ENCODE data around the gene TCP10L. TPM values are rescaled to one million over a fixed set of nuclear protein-coding genes. Genes with fewer than 3 reads are reported as not detected.

Gene TCP10L
- polyA plus RNA-seq, 1 experiment, result 0.12 TPM

DNA sequence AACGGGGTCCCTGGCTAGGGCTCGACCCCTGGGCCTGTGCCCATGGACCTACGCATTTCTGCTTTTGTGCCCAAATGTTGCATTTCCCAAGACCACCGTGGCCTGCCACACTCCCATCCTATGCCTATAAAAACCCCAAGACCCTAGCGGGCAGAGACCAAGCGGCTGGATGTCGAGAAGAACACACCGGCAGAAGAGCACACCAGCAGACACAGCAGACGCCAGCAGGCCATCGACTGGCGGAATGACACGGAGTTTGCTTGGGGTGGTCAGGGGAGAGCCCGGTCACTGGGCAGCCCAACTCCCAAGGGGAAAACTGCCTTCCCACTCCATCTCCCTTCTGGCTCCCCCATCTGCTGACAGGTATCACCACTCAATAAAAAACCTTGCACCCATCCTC lies 4.4 kb downstream of the TCP10L start:
- CTCF ChIA-PET, result interaction anchor here (0.6 kb wide), 1 partner anchor 27 kb away, joined by 3 read pairs; no protein-coding TSS in a partner anchor

DNA sequence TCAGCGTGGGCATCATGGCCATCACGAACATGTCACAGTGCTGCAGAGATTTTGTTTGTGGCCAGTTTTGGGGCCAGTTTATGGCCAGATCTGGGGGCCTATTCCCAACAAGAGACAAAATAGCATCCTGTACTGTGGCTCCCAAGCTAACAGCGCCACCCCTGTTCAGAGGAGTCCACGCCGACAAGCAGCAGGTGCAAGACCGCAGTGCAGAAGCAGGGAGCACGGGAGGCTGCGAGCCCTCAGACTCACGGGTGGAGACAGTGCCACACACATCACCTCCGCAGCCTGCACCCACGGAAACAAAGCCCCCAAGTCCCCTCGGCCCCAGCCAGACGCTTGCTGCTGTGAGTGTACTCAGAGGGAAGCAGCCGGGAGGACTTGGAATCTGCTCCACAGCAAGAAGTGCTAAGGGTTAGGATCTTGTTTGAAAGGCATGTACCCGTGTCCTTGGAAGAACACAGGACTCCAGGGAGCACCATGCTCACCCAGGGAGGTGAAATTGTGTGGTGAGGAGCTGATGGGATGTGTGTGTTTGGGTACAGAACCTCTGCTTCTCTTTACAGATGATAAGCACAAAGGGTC lies 7.1 kb downstream of the TCP10L start:
- no peak for DNase-seq (ENCODE audit: low read depth, low spot score)
- Histone ChIP-seq H3K27me3 (ENCODE audit: control insufficient read depth, insufficient read depth, low read length) (peaks cover 40% of the 10 kb centered on the region), H3K27ac (ENCODE audit: low read depth, low read length) (no peak overlapping the region), H3K9me3 (ENCODE audit: control insufficient read depth, insufficient read depth, low read length) (no peaks in the 10 kb centered on the region; the same call in 1 of the 2 replicates), H3K4me3 (ENCODE audit: low read depth, low read length) (no peak overlapping the region)
- POLR2A ChIA-PET, result no interaction called here
- CTCF ChIA-PET, result interaction anchor here (0.5 to 1.0 kb wide), 3 partner anchors 56 to 176 kb away, joined by 3 to 5 read pairs (median 3); no protein-coding TSS in a partner anchor
- TF ChIP-seq, protein P1, sequence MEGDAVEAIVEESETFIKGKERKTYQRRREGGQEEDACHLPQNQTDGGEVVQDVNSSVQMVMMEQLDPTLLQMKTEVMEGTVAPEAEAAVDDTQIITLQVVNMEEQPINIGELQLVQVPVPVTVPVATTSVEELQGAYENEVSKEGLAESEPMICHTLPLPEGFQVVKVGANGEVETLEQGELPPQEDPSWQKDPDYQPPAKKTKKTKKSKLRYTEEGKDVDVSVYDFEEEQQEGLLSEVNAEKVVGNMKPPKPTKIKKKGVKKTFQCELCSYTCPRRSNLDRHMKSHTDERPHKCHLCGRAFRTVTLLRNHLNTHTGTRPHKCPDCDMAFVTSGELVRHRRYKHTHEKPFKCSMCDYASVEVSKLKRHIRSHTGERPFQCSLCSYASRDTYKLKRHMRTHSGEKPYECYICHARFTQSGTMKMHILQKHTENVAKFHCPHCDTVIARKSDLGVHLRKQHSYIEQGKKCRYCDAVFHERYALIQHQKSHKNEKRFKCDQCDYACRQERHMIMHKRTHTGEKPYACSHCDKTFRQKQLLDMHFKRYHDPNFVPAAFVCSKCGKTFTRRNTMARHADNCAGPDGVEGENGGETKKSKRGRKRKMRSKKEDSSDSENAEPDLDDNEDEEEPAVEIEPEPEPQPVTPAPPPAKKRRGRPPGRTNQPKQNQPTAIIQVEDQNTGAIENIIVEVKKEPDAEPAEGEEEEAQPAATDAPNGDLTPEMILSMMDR (IDR thresholded peaks at IDR 0.05; ENCODE audit: low read depth, low read length), result peak; percentile 47

More for the DNA sequence above, 4.4 kb downstream of the TCP10L start:
- H3K4me3 ChIP-seq (ENCODE audit: low read depth, low read length), result no peak overlapping the region
- H3K27ac ChIP-seq (ENCODE audit: low read depth, low read length), result no peak overlapping the region
- no peaks in the 10 kb centered on the region; the same call in 1 of the 2 replicates for H3K9me3 ChIP-seq (ENCODE audit: control insufficient read depth, insufficient read depth, low read length)
- DNase-seq (ENCODE audit: low read depth, low spot score), result no peak
- peaks cover 35% of the 10 kb centered on the region for H3K27me3 ChIP-seq (ENCODE audit: control insufficient read depth, insufficient read depth, low read length)
- TF ChIP-seq, protein P1 (IDR thresholded peaks at IDR 0.05; ENCODE audit: low read depth, low read length), result no peak
- POLR2A ChIA-PET, result interaction anchor here (0.6 kb wide), 1 partner anchor 56 kb away, joined by 3 read pairs; no protein-coding TSS in a partner anchor

DNA sequence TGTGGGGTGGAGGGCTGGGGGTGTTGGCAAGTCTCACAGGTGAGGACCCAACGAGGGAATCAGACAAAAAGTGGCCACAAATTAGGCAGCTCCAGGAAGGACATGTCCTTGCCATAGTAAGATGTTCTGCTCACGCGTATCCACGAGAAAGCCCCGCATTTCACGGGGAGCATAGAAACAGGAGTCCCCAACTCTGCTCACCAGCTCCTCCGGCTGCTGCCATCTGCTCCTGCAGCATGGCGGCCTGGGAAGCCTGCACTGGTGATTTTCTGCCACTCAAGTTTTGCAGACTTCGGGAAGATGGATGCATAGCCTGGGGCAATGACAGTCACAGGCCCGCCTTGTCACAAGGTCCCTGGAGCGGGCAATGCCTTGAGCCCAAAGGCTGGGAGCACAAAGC lies 9.3 kb downstream of the TCP10L start:
- ChIA-PET CTCF (interaction anchor here (1.8 kb wide), 1 partner anchor 25 kb away, joined by 5 read pairs; no protein-coding TSS in a partner anchor), POLR2A (no interaction called here)
- no peak overlapping the region for H3K27ac ChIP-seq (ENCODE audit: low read depth, low read length)
- no peak overlapping the region for H3K4me3 ChIP-seq (ENCODE audit: low read depth, low read length)
- H3K9me3 ChIP-seq (ENCODE audit: control insufficient read depth, insufficient read depth, low read length), result no peaks in the 10 kb centered on the region; the same call in 1 of the 2 replicates
- DNase-seq (ENCODE audit: low read depth, low spot score), result no peak
- H3K27me3 ChIP-seq (ENCODE audit: control insufficient read depth, insufficient read depth, low read length), result peaks cover 36% of the 10 kb centered on the region
- TF ChIP-seq, protein P1 (IDR thresholded peaks at IDR 0.05; ENCODE audit: low read depth, low read length), result no peak

DNA sequence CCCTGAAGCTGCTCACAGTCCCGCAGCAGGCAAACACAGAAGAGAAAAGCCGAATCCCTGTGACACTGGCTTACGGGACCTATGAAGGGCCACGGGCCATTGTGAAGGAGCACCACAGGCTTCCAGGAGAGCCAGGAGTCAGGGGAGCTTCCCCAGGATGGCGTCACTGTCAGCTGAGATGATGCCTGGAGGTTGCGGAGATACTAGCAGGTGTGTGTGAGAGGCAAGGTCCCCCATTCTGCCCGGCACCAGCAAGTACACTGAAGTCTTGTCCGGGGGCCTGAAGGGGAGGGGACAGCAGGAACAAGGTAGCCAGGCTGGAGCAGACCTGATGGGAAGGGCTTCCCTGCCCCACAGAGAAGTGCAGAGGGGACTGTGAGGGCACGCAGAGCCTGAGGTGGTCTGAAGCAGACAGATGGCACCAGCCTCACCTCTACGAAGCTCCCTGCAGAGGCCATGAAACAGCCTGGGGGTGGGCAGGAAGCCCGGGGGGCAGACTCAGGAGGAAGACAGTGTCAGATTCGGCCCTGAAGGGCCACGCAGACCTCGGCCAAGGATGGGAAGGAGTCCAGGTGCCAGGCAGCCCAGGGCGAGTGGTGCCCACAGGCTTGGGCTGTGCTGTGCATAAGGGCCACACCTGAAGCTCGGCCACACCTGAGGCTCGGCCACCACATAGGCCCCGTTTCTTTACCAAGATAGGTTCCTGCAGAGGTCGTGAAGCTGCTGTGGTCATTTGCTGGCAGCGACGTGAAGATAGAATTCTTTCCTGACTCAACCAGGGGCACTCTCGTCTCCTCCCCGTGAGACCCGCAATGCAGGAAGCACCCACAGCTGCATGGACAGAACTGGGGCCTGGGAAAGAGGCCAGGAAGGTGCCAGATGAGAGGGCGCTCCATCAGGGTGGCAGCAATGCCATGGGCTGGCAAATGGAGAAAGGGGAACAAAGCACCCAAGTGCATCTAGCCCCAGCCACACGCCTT lies 10.1 kb downstream of the TCP10L start:
- POLR2A ChIA-PET, result no interaction called here
- DNase-seq (ENCODE audit: low read depth, low spot score), result no peak
- H3K27me3 ChIP-seq (ENCODE audit: control insufficient read depth, insufficient read depth, low read length), result peaks cover 36% of the 10 kb centered on the region
- no peak overlapping the region for H3K4me3 ChIP-seq (ENCODE audit: low read depth, low read length)
- CTCF ChIA-PET, result interaction anchor here (1.8 kb wide), 1 partner anchor 25 kb away, joined by 5 read pairs; no protein-coding TSS in a partner anchor
- TF ChIP-seq, protein P1 (IDR thresholded peaks at IDR 0.05; ENCODE audit: low read depth, low read length), result no peak
- H3K27ac ChIP-seq (ENCODE audit: low read depth, low read length), result no peak overlapping the region
- no peaks in the 10 kb centered on the region; the same call in 1 of the 2 replicates for H3K9me3 ChIP-seq (ENCODE audit: control insufficient read depth, insufficient read depth, low read length)
